HFFc6 (cell line): Measurements from ENCODE around the gene NKAIN4. TPM values are rescaled to one million over a fixed set of nuclear protein-coding genes. Genes with fewer than 3 reads are reported as not detected.

Source experiments
- DNase-seq: peaks from one replicate; pipeline ENCODE4 v3.0.0-alpha.2; 2018
- H3K27ac Mint-ChIP-seq: 2 replicates; pipeline ENCODE4 v1.8.0; 2020; ENCODE audit warnings: mild to moderate bottlenecking, mixed read lengths
- H3K27me3 Mint-ChIP-seq: 2 replicates; pipeline ENCODE4 v1.8.0; 2021; ENCODE audit warnings: mild to moderate bottlenecking, moderate library complexity, mixed read lengths; ENCODE audit not compliant: insufficient read depth
- H3K36me3 Mint-ChIP-seq: 2 replicates; pipeline ENCODE4 v1.8.0; 2021; ENCODE audit warnings: low read depth, mixed read lengths
- H3K4me1 Mint-ChIP-seq: 2 replicates; pipeline ENCODE4 v1.8.0; 2020; ENCODE audit warnings: low read depth, mixed read lengths
- H3K4me3 Mint-ChIP-seq: 2 replicates; pipeline ENCODE4 v1.8.0; 2020; ENCODE audit warnings: mild to moderate bottlenecking, moderate library complexity, mixed read lengths
- H3K9me3 Mint-ChIP-seq: 2 replicates; pipeline ENCODE4 v1.8.0; 2020; ENCODE audit warnings: mild to moderate bottlenecking, mixed read lengths
- CTCF ChIP-seq: fragments of 200-600 bp; sonication (generic); IDR thresholded peaks from 2 replicates; pipeline ENCODE4 v1.5.0; 2021; ENCODE audit warnings: antibody characterized with exemption, mild to moderate bottlenecking
- total RNA-seq, 6 experiments: library from RNA; stranded (reverse); fragmentation: NEBNext Ultra II Directional; extraction: Animal tissue kit (Norgen Biotek cat#: 25700); gene quantifications; 2 replicates in 1 of 6; 3 replicates in 5 of 6; pipeline ENCODE4 v1.2.3, GENCODE V29; 2021

Gene NKAIN4
- total RNA-seq, 6 experiments from 2014 or later: not detected

- H3K36me3 Mint-ChIP-seq: no peaks in the 10 kb centered on the region
- H3K9me3 Mint-ChIP-seq: no peaks in the 10 kb centered on the region
- DNase-seq: peak; percentile 89
- TF ChIP-seq CTCF: no peak
- peaks cover 35% of the 10 kb centered on the region for H3K4me1 Mint-ChIP-seq
- peaks cover 5% of the 10 kb centered on the region for H3K27me3 Mint-ChIP-seq
- H3K4me3 Mint-ChIP-seq: peak overlapping the region; percentile 83
- H3K27ac Mint-ChIP-seq: peak overlapping the region; percentile 91
Measured at GRCh38 chr20:63232235-63233060, 21.8 kb downstream of the NKAIN4 start.

- Mint-ChIP-seq H3K36me3 (no peaks in the 10 kb centered on the region), H3K27ac (peak overlapping the region; percentile 39; the same call in 1 of the 2 replicates), H3K9me3 (no peaks in the 10 kb centered on the region), H3K4me3 (no peak overlapping the region; the same call in 1 of the 2 replicates), H3K4me1 (peaks cover 35% of the 10 kb centered on the region), H3K27me3 (peaks cover 7% of the 10 kb centered on the region)
- peak; percentile 53 for DNase-seq
- peak; percentile 70 for TF ChIP-seq CTCF
Measured at GRCh38 chr20:63230800-63231268, 23.4 kb downstream of the NKAIN4 start.

- Mint-ChIP-seq H3K4me1 (peaks cover 45% of the 10 kb centered on the region), H3K9me3 (no peaks in the 10 kb centered on the region), H3K27me3 (peaks cover 7% of the 10 kb centered on the region), H3K27ac (no peak overlapping the region), H3K36me3 (no peaks in the 10 kb centered on the region), H3K4me3 (no peak overlapping the region)
- no peak; the same call in 1 of the 2 replicates for TF ChIP-seq CTCF
- DNase-seq: no peak
Measured at GRCh38 chr20:63228806-63229205, 25.5 kb downstream of the NKAIN4 start.

- no peak for DNase-seq
Measured at GRCh38 chr20:63227260-63227659, 27.0 kb downstream of the NKAIN4 start.

More at GRCh38 chr20:63227260-63227659, 27.0 kb downstream of the NKAIN4 start:
- no peak for TF ChIP-seq CTCF
- Mint-ChIP-seq H3K9me3 (no peaks in the 10 kb centered on the region), H3K4me1 (peaks cover 35% of the 10 kb centered on the region), H3K4me3 (no peak overlapping the region), H3K36me3 (no peaks in the 10 kb centered on the region), H3K27me3 (peaks cover 7% of the 10 kb centered on the region), H3K27ac (no peak overlapping the region)
